Endothelial cell of umbilical vein (primary cell): ENCODE results near the gene RBM47. TPM values are rescaled to one million over a fixed set of nuclear protein-coding genes. Genes with fewer than 3 reads are reported as not detected.

Experiments
- BruUV-seq: library from RNA; stranded (reverse); fragments of 400-500 nt; replicated peaks from 2 replicates; lab custom pipeline; 2021; lab: Mats Ljungman, UMichigan
- CTCF ChIA-PET: fragments of 300-600, 350-600 bp; sonication (Branson Sonifier 250); formaldehyde crosslinking; loops from one replicate; lab custom pipeline; 2021; ENCODE audit warnings: antibody characterized with exemption, inconsistent platforms; lab: Charles Lee
- POLR2A ChIA-PET: fragments of 300-600, 350-600 bp; sonication (Branson Sonifier 250); formaldehyde crosslinking; loops from one replicate; lab custom pipeline; 2021; ENCODE audit warnings: antibody characterized with exemption, inconsistent platforms; lab: Charles Lee
- DNase-seq: peaks from one replicate; pipeline ENCODE4 v3.0.0-alpha.2; 2011; ENCODE audit warnings: low read depth, low spot score
- FAIRE-seq: peaks from 2 replicates; lab custom pipeline; 2011; peaks lifted over from hg19 to GRCh38; lab: Jason Lieb, UNC
- H2AFZ ChIP-seq: 2 replicates; pipeline ENCODE4 v1.6.0; 2012; ENCODE audit warnings: low read depth, low read length, control low read depth, inconsistent platforms
- H3K27ac ChIP-seq: 2 replicates; pipeline ENCODE4 v1.5.1; 2011; ENCODE audit warnings: low read depth, mild to moderate bottlenecking, control low read depth, low read length, moderate library complexity; ENCODE audit not compliant: insufficient read depth
- H3K27me3 ChIP-seq, 2 experiments: 2 replicates each; pipeline versions ENCODE4 v1.6.0 to v1.6.1; 2011; ENCODE audit warnings: low read length in 2 of 2, mixed read lengths in 1 of 2; ENCODE audit not compliant: control insufficient read depth in 2 of 2, insufficient read depth in 2 of 2
- H3K36me3 ChIP-seq, 2 experiments: 2 replicates in 1 of 2; 3 replicates in 1 of 2; pipeline ENCODE4 v1.5.1; 2011; ENCODE audit warnings: low read length in 2 of 2, mild to moderate bottlenecking in 1 of 2, moderate library complexity in 1 of 2; ENCODE audit not compliant: control insufficient read depth in 2 of 2, insufficient read depth in 2 of 2; ENCODE audit errors: extremely low read depth in 1 of 2
- H3K4me1 ChIP-seq: 3 replicates; pipeline ENCODE4 v1.5.1; 2011; ENCODE audit warnings: mild to moderate bottlenecking, low read length; ENCODE audit not compliant: control insufficient read depth, insufficient read depth; ENCODE audit errors: extremely low read depth
- H3K4me2 ChIP-seq: 2 replicates; pipeline ENCODE4 v1.6.1; 2011; ENCODE audit warnings: low read length, control low read depth, mixed read lengths; ENCODE audit not compliant: insufficient read depth
- H3K4me3 ChIP-seq, 3 experiments: fragments of 200-600 bp in 1 of 3; sonication (generic), shearing (Covaris generic) in 1 of 3; replicated peaks in 1 of 3; 2 replicates each; pipeline ENCODE4 v1.5.1; 2011 to 2016; ENCODE audit warnings: control low read depth in 3 of 3, low read length in 3 of 3, mild to moderate bottlenecking in 2 of 3, inconsistent platforms in 1 of 3, low read depth in 1 of 3, moderate library complexity in 1 of 3; ENCODE audit not compliant: insufficient read depth in 1 of 3
- H3K79me2 ChIP-seq: 2 replicates; pipeline ENCODE4 v1.6.0; 2012; ENCODE audit warnings: low read length, inconsistent platforms; ENCODE audit not compliant: control insufficient read depth, insufficient read depth
- H3K9ac ChIP-seq: replicated peaks from 2 replicates; pipeline ENCODE3; 2011; ENCODE audit warnings: low read length, control low read depth; ENCODE audit not compliant: insufficient read depth; ENCODE audit errors: extremely low read depth
- H3K9me1 ChIP-seq: replicated peaks from 3 replicates; pipeline ENCODE4 v1.6.0; 2011; ENCODE audit warnings: mild to moderate bottlenecking, low read length; ENCODE audit not compliant: control insufficient read depth, insufficient read depth; ENCODE audit errors: extremely low read depth
- H3K9me3 ChIP-seq: replicated peaks from 2 replicates; pipeline ENCODE4 v1.5.1; 2012; ENCODE audit warnings: low read length, inconsistent platforms; ENCODE audit not compliant: control insufficient read depth, insufficient read depth
- H4K20me1 ChIP-seq: replicated peaks from 2 replicates; pipeline ENCODE3; 2011; ENCODE audit warnings: mild to moderate bottlenecking, low read length; ENCODE audit not compliant: control insufficient read depth, insufficient read depth; ENCODE audit errors: extremely low read depth
- CTCF ChIP-seq, 2 donors: IDR thresholded peaks; 1 replicate in 1 of 2; 2 replicates in 1 of 2; pipeline ENCODE4 v1.5.1; 2011; ENCODE audit warnings: low read length in 2 of 2, mild to moderate bottlenecking in 2 of 2, moderate library complexity in 2 of 2, control low read depth in 1 of 2, inconsistent platforms in 1 of 2, low read depth in 1 of 2; ENCODE audit not compliant: insufficient read depth in 1 of 2; ENCODE audit errors: extremely low read depth in 1 of 2
- EZH2 ChIP-seq: IDR thresholded peaks from 2 replicates; pipeline ENCODE4 v1.6.1; 2012; ENCODE audit warnings: borderline replicate concordance, low read depth, mild to moderate bottlenecking, moderate library complexity, low read length, inconsistent platforms; ENCODE audit not compliant: severe bottlenecking
- FOS ChIP-seq: IDR thresholded peaks from 2 replicates; pipeline ENCODE4 v1.6.1; 2011; ENCODE audit warnings: mild to moderate bottlenecking, low read length, moderate library complexity, borderline replicate concordance; ENCODE audit not compliant: insufficient read depth
- GATA2 ChIP-seq: IDR thresholded peaks from 2 replicates; pipeline ENCODE4 v1.7.0; 2011; ENCODE audit warnings: low read depth, mild to moderate bottlenecking, moderate library complexity, mixed read lengths, low read length; ENCODE audit not compliant: insufficient read length, insufficient read depth
- JUN ChIP-seq: IDR thresholded peaks from 2 replicates; pipeline ENCODE4 v1.6.1; 2011; ENCODE audit warnings: borderline replicate concordance, low read depth; ENCODE audit not compliant: insufficient read length, insufficient read depth
- MAX ChIP-seq: IDR thresholded peaks from 2 replicates; pipeline ENCODE4 v1.6.1; 2011; ENCODE audit not compliant: insufficient read depth, insufficient read length
- MYC ChIP-seq: IDR thresholded peaks from one replicate; pipeline ENCODE4 v1.6.1; 2011; ENCODE audit warnings: mild to moderate bottlenecking, low read depth, low read length
- POLR2A ChIP-seq: IDR thresholded peaks from 2 replicates; pipeline ENCODE4 v1.6.1; 2012; ENCODE audit warnings: low read depth, mild to moderate bottlenecking, control low read depth, low read length
- POLR2AphosphoS5 ChIP-seq: IDR thresholded peaks from 2 replicates; pipeline ENCODE4 v1.6.1; 2012; ENCODE audit warnings: low read depth, mild to moderate bottlenecking, control low read depth, low read length, moderate library complexity; ENCODE audit not compliant: insufficient read depth
- dilution Hi-C: fragments of 300-500 bp; cut with MboI; formaldehyde crosslinking; loops from one replicate; pipeline ENCODE4 v1.15.0; 2019; ENCODE audit warnings: low sequenced_read_pairs; ENCODE audit not compliant: extremely low pct_ligation_motif_present
- intact Hi-C: fragments of 100-400 bp; cut with micrococcal nuclease; formaldehyde crosslinking; loops from one replicate; pipeline ENCODE4 v1.10.0; 2022
- polyA plus RNA-seq, 4 experiments: library from polyadenylated mRNA; depleted of rRNA in 3 of 4; stranded (reverse) in 3 of 4; unstranded in 1 of 4; fragments of >200 nt; gene quantifications; 2 replicates each; pipeline versions ENCODE4 v1.2.1 to v1.2.3, GENCODE V29; 2011 to 2012; ENCODE audit warnings: missing spikeins in 1 of 4
- total RNA-seq: library from RNA; stranded (reverse); gene quantifications from 2 replicates; pipeline ENCODE4 v1.2.3, GENCODE V29; 2021

The RBM47 gene
- total and polyA plus RNA-seq, 2 donors (not counting 3 experiments of a cell fraction or from before 2014, with no cell fraction given), result not detected

DNA sequence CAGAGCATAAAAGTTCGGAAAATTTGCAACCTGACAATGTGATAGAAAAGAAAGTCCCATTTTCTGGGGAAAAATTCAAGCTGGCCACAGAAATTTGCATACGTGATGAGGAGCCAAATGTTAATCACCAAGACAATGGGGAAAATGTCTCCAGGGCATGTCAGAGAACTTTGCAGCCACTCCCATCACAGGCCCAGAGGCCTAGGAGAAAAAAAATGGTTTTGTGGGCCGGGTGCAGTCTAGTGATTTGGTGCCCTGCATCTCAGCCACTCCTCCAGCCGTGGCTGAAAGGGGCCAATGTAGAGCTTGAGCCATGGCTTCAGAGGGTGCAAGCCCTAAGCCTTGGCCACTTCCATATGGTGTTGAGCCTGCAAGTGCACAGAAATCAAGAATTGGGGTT is 223.3 kb downstream of the RBM47 start:
- Histone ChIP-seq H3K4me2 (no peak overlapping the region), H3K9me1 (no peaks in the 10 kb centered on the region), H3K27me3 (no peaks in the 10 kb centered on the region), H2AFZ (no peak overlapping the region), H3K4me1 (no peaks in the 10 kb centered on the region), H3K9me3 (no peaks in the 10 kb centered on the region), H3K36me3 (no peaks in the 10 kb centered on the region), H3K27ac (no peak overlapping the region), H3K9ac (no peak overlapping the region), H3K79me2 (no peaks in the 10 kb centered on the region), H3K4me3 (no peak overlapping the region), H4K20me1 (no peaks in the 10 kb centered on the region)
- dilution Hi-C loops (no loop called here), intact Hi-C loops (no loop called here)
- FAIRE-seq, result no peak
- DNase-seq, result no peak
- ChIA-PET CTCF (no interaction called here), POLR2A (no interaction called here)
- no peak for TF ChIP-seq POLR2AphosphoS5
- no peak for TF ChIP-seq JUN
- TF ChIP-seq MYC, result no peak
- no peak for TF ChIP-seq EZH2
- no peak for TF ChIP-seq POLR2A
- no peak for TF ChIP-seq CTCF (IDR thresholded peaks at IDR 0.05; ENCODE audit: extremely low read depth in 1 of 2, insufficient read depth in 1 of 2, low read depth in 1 of 2, low read length in 2 of 2)
- no peak for TF ChIP-seq MAX
- TF ChIP-seq GATA2, result no peak
- TF ChIP-seq FOS, result no peak
- BruUV-seq, result no TSS peak
